ENCODE results near the gene SECISBP2. TPM values are rescaled to one million over a fixed set of nuclear protein-coding genes. Genes with fewer than 3 reads are reported as not detected.

SECISBP2 gene
- polyA plus RNA-seq, 1 donor (not counting 4 experiments of a cell fraction or from before 2014, with no cell fraction given): 24.3 TPM

- Histone ChIP-seq H3K9me3 (ENCODE audit: control insufficient read depth, low read depth, low read length) (no peaks in the 10 kb centered on the region), H3K4me1 (ENCODE audit: control insufficient read depth, extremely low read depth, insufficient read depth, low read length) (peaks cover 5% of the 10 kb centered on the region), H3K36me3 (ENCODE audit: control insufficient read depth in 2 of 2, extremely low read depth in 1 of 2, insufficient read depth in 2 of 2, low read length in 2 of 2) (no peaks in the 10 kb centered on the region), H3K4me2 (ENCODE audit: control insufficient read depth, extremely low read depth, insufficient read depth, low read depth, low read length) (no peak overlapping the region), H3K4me3 (ENCODE audit: control insufficient read depth in 2 of 3, extremely low read depth in 1 of 3, insufficient read depth in 2 of 3, low read depth in 1 of 3, low read length in 3 of 3) (no peak overlapping the region), H3K27ac (ENCODE audit: control insufficient read depth, insufficient read depth, low read length) (no peak overlapping the region), H3K9ac (ENCODE audit: control insufficient read depth, extremely low read depth, insufficient read depth, low read length) (no peak overlapping the region), H2AFZ (ENCODE audit: control insufficient read depth, low read length) (peak overlapping the region; percentile 39), H3K9me1 (ENCODE audit: control insufficient read depth, extremely low read depth, insufficient read depth, low read length) (no peaks in the 10 kb centered on the region), H4K20me1 (ENCODE audit: control insufficient read depth, extremely low read depth, insufficient read depth, low read length) (no peaks in the 10 kb centered on the region), H3K27me3 (ENCODE audit: control insufficient read depth, extremely low read depth, insufficient read depth, low read length) (no peaks in the 10 kb centered on the region), H3K79me2 (ENCODE audit: control insufficient read depth, insufficient read depth, low read length) (no peaks in the 10 kb centered on the region)
- no peak for FAIRE-seq
- TF ChIP-seq CTCF (optimal IDR thresholded peaks at IDR 0.05 in 1 of 3, IDR thresholded peaks at IDR 0.05 in 1 of 3, conservative IDR thresholded peaks at IDR 0.05 in 1 of 3; ENCODE audit: extremely low read depth in 1 of 3, insufficient read depth in 2 of 3, low read length in 3 of 3) (peak in 1 of 3 experiments; percentile 35), EZH2 (IDR thresholded peaks at IDR 0.05; ENCODE audit: low read length) (no peak)
- DNase-seq (ENCODE audit: low read depth, low spot score): no peak
- dilution Hi-C loops (cut with MboI; ENCODE audit: extremely low pct_ligation_motif_present, low sequenced_read_pairs): no loop called here
These were observed 68.5 kb downstream of the SECISBP2 start for GRCh38 chr9:89386797-89387196.

GRCh38 chr9:89387197-89387849 lies 69.0 kb downstream of the SECISBP2 start:
- no peak overlapping the region for H2AFZ ChIP-seq (ENCODE audit: control insufficient read depth, low read length)
- no peaks in the 10 kb centered on the region for H3K79me2 ChIP-seq (ENCODE audit: control insufficient read depth, insufficient read depth, low read length)
- no peak overlapping the region for H3K4me3 ChIP-seq (ENCODE audit: control insufficient read depth in 2 of 3, extremely low read depth in 1 of 3, insufficient read depth in 2 of 3, low read depth in 1 of 3, low read length in 3 of 3)
- H3K4me2 ChIP-seq (ENCODE audit: control insufficient read depth, extremely low read depth, insufficient read depth, low read depth, low read length): no peak overlapping the region
- H3K4me1 ChIP-seq (ENCODE audit: control insufficient read depth, extremely low read depth, insufficient read depth, low read length): peaks cover 5% of the 10 kb centered on the region
- dilution Hi-C loops (cut with MboI; ENCODE audit: extremely low pct_ligation_motif_present, low sequenced_read_pairs): no loop called here
- no peak overlapping the region for H3K9ac ChIP-seq (ENCODE audit: control insufficient read depth, extremely low read depth, insufficient read depth, low read length)
- no peak for TF ChIP-seq EZH2 (IDR thresholded peaks at IDR 0.05; ENCODE audit: low read length)
- no peak for TF ChIP-seq CTCF (optimal IDR thresholded peaks at IDR 0.05 in 1 of 3, IDR thresholded peaks at IDR 0.05 in 1 of 3, conservative IDR thresholded peaks at IDR 0.05 in 1 of 3; ENCODE audit: extremely low read depth in 1 of 3, insufficient read depth in 2 of 3, low read length in 3 of 3)
- no peaks in the 10 kb centered on the region for H3K9me3 ChIP-seq (ENCODE audit: control insufficient read depth, low read depth, low read length)
- no peak for DNase-seq (ENCODE audit: low read depth, low spot score)
- H3K9me1 ChIP-seq (ENCODE audit: control insufficient read depth, extremely low read depth, insufficient read depth, low read length): no peaks in the 10 kb centered on the region
- no peaks in the 10 kb centered on the region for H4K20me1 ChIP-seq (ENCODE audit: control insufficient read depth, extremely low read depth, insufficient read depth, low read length)
- H3K27me3 ChIP-seq (ENCODE audit: control insufficient read depth, extremely low read depth, insufficient read depth, low read length): no peaks in the 10 kb centered on the region
- H3K36me3 ChIP-seq (ENCODE audit: control insufficient read depth in 2 of 2, extremely low read depth in 1 of 2, insufficient read depth in 2 of 2, low read length in 2 of 2): no peaks in the 10 kb centered on the region
- no peak overlapping the region for H3K27ac ChIP-seq (ENCODE audit: control insufficient read depth, insufficient read depth, low read length)
- FAIRE-seq: no peak
